Left ventricle myocardium superior (tissue), 1 donor: Measurements from ENCODE around the gene MYO3B. TPM values are rescaled to one million over a fixed set of nuclear protein-coding genes. Genes with fewer than 3 reads are reported as not detected.

Experiments
- ATAC-seq: fragments of 200-7000 bp; cut with Tn5 transposase; one replicate; pipeline ENCODE4 v1.9.1; 2020; ENCODE audit warnings: mild to moderate bottlenecking, moderate library complexity
- DNase-seq: peaks from one replicate; pipeline ENCODE4 v3.0.0-alpha.2; 2020
- intact Hi-C: fragments of 100-400 bp; cut with micrococcal nuclease; formaldehyde crosslinking; loops from one replicate; pipeline ENCODE4 v1.11.0; 2022
- total RNA-seq: library from RNA; stranded (reverse); fragmentation: NEBNext Ultra II Directional; extraction: Animal tissue kit (Norgen Biotek cat#: 25700); gene quantifications from one replicate; pipeline ENCODE4 v1.2.1, GENCODE V29; 2021
- donor health status: DM: no; HTN: yes; CAD: no; lungs with severe emphysema.

The MYO3B gene
- total RNA-seq, 1 donor from 2014 or later = 0.05 TPM

DNA sequence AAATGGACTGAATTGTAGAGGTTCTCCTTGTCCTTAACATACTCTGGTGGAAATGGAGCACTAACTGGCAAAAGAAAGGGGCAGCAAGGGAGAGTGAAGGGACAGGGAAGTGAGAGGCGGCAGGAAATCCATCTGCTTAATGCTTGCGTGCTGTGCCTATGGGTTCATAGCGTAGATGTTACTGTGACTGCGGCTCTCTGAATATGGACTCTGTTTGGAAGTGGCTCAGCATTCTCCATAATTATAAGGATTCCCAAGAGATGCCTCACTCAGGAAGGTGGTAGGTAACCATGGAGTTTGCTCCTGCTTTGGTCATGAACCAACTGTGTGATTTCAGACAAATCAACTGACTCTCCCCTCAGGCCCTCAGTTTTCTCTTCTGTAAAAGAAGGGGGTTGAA lies 50.0 kb downstream of the MYO3B start:
- intact Hi-C loops = no loop called here
- DNase-seq (no peak), ATAC-seq (no peak)

DNA sequence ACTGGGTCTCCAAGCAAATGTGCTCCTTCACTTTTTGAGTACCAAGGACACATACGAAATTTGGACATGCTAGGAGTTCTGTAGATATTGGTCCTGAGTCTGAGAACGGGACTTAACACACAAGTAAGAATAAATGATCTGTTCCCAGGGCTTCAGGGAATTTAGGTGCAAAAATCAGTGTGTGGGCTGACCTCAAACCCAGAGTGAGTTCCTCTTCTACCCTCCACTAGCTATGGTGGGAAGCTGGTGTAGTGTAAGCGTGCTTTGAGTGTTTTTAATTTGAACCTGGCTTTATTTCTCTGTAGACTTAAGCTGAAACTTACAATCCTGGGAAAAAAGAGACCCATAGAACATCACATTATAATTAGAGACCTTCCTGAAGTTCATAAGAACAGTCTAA lies 50.5 kb downstream of the MYO3B start:
- intact Hi-C loops = no loop called here

DNA sequence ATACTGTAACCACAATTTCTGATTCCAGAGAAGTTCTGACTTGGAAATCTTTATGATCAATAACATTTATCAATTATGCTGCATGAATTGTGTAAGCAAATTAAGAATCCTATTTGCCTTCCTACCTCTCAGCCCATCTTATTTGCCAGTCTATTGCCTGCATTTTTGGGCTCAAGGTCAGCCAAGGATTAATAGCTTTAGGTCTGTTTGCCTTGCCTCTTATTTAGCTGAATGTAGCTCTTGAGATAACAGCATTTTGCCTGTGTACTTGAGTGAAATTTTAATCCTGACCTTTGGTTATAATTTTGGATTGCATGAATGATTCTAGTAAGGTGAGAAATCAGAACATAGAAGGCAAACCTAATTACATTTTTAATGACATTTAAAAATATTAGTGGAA lies 51.2 kb downstream of the MYO3B start:
- DNase-seq (no peak), ATAC-seq (no peak)
- intact Hi-C loops = no loop called here

More for the DNA sequence above, 50.5 kb downstream of the MYO3B start:
- DNase-seq (no peak), ATAC-seq (no peak)

DNA sequence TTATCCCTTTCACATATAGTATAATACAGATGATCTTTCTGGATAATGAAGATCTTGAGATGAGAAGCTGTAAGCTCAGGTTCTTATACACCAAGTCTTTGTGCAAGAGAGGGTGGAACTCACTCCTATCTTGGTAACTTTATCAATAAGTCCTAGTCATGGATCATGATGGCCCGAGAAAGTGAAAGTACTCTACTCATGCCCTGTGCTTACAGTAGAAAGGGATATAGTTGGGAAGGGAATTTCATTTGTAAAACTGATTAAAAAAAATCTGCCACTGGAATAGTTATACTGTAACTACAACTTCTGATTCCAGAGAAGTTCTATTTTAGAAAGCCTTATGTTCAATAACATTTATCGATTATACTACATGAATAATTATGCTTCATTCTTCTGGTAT lies 51.8 kb downstream of the MYO3B start:
- no peak for DNase-seq
- no peak for ATAC-seq
- intact Hi-C loops = no loop called here

DNA sequence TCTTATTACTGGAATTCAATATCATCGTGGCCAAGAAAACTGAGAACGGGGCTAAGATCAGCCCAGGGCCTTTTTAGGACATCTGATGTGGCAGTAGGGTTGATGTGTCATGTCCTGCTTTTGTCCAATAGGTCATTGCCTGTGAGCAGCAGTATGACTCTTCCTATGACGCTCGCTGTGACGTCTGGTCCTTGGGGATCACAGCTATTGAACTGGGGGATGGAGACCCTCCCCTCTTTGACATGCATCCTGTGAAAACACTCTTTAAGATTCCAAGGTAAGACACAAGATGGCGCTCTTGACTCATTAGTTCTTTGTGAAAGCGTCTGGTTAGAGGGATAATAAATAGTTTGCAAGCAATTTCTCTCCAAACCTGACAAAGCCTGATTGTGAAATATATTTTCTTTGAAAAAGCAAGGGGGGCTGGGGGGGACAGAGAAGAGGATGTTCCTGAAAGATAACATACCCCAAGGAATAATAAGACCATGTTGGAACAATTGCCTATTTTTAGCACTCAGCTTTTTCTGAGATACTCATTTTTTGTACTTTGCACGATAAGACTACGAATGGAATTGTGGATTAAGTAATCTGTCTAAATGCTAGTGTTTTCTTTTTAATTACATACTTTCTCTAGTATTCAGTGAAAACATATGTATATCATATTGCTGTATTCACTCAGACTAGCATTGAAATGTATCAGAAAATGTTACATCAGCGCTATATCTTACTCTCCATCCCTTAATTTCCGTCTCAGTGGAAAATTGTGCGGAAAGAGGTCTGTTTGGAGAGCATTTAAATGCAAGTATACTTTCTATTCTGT lies 58.1 kb downstream of the MYO3B start:
- intact Hi-C loops = no loop called here
- ATAC-seq (peak; percentile 40), DNase-seq (no peak)

DNA sequence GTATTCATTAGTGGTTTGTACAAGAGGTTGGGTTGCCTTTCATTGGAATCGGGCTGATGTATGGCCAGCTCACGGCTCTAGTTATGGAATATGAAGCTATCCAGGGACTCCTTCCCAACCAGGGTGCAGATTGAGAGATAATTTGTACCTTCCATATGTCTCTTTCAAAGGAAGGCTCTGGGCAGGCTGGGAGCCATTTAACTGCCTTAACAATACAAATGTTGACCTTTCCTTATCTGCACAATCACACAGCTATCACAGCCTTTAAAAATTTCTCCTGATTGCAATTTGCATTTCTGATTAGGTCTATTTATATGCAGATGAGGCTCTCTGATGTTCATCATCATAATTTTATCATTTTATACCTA lies 58.7 kb downstream of the MYO3B start:
- intact Hi-C loops = no loop called here
- ATAC-seq (no peak), DNase-seq (no peak)

DNA sequence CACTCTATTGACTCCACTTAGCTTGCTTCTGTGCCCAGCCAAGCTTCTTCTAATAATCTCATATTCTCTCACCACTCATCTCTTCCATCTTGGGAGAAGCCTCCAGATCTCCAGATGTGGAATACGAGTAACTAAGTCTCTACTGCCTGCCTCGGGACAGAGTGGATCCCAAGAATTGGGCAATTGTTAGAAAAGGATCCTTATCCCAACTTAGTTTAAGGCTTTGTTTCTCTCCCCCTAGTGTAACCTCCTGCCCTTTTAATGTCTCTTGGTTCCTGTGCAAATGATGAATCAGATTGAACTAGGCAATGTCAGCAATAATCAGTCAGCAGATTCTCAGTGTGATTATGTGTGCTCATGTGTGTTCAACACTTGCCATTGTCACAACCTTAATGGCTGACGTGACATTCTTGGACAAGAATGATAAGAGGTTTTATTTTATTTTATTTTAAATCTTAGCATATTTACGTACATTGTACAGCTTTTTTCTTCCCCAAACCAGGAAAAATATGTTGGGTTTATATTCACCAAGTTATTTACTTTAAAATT lies 59.7 kb downstream of the MYO3B start:
- intact Hi-C loops = no loop called here
- DNase-seq (no peak), ATAC-seq (no peak)

DNA sequence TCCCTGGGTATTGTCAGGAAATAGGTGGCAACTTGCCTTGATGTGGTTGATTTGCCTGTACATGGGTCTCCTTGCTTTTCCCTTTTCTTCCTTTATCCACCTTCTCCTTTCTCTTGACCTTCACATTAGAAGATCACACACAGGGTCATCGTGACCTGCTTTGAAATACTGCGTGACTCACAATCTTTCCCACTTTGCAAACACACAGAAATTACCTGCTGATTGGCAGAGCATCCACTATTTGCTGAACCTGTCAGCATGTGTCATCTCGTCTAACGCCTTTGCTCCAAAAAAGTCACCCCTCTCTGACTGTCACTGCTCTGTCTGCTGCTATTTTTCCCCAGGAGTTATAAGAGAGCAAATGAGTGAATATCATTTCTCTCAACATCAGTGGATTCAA lies 60.8 kb downstream of the MYO3B start:
- DNase-seq (no peak), ATAC-seq (no peak)
- intact Hi-C loops = no loop called here

DNA sequence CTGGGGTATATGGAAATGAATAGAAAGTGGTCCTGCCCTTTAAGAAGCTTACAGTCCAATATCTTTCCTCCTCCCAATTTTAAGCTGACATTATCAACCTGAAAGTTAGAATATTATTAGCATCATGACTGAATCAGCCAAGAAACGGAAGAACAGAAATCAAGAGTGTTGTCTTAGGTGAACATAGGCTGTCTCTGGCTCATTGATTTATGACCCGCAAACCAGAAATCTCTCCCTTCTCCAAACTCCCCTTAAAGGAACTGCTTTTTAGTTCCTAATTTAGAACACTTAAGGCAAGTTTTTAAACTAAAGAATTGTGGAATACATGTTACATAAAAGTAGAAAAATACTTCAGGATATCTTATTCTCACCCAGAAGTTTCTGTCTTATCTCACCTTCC lies 62.7 kb downstream of the MYO3B start:
- DNase-seq = no peak
- no peak for ATAC-seq
- intact Hi-C loops = no loop called here

DNA sequence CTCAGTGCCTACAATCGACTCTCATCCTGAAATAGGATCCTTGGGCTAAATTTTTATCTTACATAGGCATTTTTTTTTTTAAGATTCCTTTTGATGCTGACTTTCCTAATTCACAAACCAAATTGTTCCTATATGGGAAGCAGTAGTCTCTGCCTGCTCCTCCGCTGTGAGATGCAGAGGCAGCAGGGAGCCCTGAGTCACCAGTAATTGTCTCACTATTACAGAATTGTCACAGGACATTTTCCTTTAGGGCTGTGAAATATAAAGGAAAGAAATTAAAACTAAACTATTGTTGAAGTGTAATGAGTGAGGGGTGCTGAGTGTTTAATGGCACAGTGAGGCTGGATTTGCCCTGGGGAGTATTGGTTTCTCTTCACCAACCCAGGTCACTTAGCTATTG lies 63.8 kb downstream of the MYO3B start:
- intact Hi-C loops = no loop called here
- ATAC-seq = no peak

DNA sequence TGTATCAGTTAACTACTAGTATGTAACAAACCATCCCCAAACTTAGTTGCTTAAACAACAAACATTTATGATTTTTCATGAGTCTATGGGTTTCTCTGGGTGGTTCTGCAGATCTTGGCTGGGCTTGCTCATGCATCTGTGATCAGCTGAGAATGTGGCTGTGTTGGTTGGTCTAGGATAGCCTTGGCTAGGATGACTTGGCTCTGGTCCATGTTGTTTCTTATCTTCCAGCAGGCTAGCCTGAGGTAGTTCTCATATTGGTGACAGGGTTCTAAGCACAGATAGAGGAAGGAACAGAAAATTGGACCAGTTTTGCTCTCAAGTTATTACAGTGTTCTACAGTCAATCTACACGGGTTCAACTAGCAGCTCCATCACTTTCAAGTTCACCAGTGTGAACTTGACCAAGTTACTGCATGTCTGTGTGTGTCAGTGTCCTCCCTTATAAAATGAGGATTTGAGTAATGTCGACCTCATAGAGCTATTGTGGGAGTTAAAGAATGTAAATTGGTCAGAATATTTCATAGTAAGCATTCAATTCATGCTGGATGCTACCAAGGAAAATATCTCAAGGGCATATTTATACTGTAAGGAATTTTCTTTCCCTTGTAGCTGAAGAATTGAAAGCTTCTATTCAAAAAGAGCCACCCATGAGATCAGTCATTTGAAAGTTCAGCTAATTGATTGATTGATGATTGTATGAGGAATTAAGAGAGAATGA lies 65.3 kb downstream of the MYO3B start:
- ATAC-seq = no peak
- intact Hi-C loops = no loop called here

More for the DNA sequence above, 63.8 kb downstream of the MYO3B start:
- DNase-seq = no peak

DNA sequence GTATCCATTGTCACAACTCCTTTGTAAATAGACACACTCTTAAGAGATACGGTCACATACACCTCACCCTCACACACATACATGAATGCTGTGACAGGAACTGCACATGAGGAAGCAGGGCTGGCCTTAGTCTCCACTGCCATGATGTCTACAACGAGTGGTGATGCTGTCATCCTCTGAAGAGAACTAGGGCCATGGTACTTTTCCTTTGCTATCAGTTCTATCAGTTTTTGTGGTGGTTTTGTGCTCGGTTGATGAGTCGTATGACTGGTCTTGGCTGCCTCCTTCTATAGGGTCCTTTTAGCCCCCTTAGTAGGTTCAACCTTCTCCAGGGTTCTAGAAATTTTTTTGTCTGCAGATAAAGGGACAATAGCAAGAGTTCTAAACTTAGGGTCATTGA lies 66.0 kb downstream of the MYO3B start:
- ATAC-seq = no peak
- DNase-seq = no peak
- intact Hi-C loops = no loop called here

More for the DNA sequence above, 65.3 kb downstream of the MYO3B start:
- no peak for DNase-seq

DNA sequence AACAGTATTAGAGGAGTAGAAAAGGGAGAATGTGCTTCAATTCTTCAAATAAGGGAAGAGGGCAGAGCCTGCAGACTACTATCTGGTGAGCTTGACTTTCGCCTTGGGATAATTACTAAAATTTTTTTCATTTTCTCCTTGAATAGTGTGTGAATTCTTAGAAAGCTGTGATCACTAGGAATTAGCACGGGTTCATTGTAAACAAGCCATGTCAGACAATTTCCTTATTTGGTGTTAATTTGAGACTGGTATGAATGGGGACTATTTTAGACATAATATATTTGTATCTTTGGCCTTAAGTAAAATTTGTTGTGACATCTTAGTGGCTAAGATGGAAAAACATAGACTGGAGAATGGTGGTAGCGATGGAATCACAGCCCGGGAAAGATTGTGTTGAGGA lies 66.6 kb downstream of the MYO3B start:
- no peak for DNase-seq
- no peak for ATAC-seq
- intact Hi-C loops = no loop called here

DNA sequence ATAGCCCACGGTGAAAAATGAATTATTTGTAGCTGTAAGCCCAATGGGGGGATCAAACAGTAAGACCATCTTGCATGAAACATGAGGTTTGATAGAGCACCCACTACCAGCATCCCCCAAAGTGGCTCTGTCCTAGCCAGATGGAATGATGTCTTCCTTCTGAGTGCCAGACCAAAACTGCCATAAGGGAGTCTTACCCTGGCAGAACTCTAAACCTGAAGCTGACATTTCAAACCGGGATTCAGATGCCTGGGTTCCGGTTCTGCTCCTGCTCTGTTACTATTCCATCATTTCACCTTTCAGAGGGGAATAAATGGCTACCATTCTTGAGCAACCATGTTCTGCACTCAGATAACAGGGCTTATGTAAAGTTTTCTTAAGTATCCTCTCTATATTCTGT lies 67.4 kb downstream of the MYO3B start:
- intact Hi-C loops = no loop called here
- ATAC-seq (no peak), DNase-seq (no peak)

DNA sequence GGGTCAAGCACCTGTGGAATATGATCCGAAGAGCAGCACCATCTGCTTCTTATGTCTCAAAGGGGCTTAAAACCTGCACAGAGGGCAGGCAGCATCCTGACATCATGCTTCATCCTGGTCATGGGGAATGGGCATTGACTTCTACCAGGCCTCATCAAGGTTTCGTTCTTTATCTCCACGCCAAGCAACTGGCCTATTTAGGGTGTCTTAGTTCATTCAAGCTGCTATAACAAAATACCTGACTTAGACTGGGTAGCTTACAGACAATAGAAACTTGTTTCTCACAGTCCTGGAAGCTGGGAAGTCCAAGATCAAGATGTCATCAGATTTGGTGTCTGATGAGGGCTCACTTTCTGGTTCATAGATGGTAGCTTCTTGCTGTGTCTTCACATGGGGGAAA lies 69.4 kb downstream of the MYO3B start:
- ATAC-seq (no peak), DNase-seq (no peak)
- intact Hi-C loops = no loop called here

DNA sequence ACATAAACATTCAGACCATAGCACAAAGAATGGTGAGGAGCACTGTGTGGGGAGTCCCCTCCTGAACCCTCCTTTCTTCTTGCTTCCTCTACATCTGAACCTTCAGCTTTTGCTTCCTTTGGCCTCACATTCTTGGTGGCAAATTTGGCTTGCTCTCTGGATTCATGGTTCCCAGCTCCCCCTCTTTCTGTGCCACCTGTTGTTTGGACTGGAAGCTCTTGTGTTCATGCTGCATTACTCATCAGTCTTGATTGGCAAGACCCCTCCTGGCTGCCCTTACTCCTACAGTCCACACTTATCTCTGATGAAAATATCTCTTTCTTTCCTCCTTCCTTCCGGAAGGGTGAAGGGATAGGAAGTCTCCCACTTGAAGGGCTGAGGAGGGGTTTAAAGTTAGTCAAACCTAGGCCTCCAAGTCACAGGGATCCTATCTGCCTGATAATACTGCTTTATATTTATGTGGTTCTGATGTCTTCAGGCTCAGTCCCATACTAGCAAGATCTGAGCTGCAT lies 70.0 kb downstream of the MYO3B start:
- intact Hi-C loops = no loop called here
- DNase-seq = no peak
- no peak for ATAC-seq

DNA sequence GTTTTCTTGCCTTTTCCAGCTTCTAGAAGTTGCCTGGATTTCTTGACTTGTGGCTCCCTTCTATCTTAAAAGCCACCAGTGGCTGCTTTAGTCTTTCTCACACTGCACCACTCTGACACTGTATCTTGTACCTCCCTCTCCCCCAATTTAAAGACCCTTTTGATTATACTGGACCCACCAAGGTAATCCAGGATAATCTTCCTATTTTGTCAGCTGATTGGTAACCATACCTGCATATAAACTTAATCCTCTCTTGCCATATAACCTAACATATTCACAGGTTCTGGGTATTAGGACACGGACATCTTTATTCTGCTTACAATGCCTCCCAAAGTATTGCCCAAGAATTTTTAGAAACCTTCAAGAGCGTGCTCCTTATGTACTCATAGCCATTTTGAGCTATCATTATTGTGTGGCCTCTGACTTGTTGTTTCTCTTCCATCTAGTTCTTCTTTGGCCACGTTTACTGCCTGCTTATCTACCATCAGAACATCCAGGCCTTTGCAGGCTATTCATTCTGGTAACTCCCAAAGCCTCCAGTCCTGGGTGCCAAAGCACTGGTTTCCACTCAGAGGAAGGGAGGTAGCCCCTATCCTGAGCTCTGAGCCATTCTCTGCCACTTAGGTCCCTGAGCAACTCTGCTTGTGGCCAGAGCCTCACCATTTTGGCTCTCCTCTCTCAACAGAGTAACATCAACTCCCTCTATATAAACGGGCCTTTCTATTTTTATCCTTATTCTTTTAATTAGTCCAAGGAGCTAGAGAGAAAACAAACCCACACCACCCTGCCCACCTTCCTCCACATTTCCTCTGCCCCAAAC lies 70.8 kb downstream of the MYO3B start:
- ATAC-seq (no peak), DNase-seq (no peak)
- intact Hi-C loops = no loop called here

DNA sequence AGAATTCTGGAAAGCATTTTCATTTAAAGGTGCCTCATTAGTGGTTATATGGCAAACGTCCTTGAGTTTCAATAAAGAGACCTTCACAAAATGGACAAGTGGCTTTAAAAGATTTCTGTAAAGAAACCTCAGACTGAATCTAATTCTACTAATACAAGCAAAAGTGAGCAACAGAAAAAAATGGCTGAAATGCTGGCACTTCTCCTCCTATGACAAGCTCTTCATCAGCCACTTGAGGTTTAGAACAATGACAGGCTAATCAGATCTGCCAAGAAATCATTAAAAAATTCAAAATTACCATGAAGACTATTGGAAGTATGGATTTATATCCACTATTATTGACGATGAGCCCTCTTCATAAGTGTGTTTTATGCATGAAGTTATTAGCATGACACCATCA lies 71.8 kb downstream of the MYO3B start:
- intact Hi-C loops = no loop called here
- ATAC-seq (no peak), DNase-seq (no peak)

DNA sequence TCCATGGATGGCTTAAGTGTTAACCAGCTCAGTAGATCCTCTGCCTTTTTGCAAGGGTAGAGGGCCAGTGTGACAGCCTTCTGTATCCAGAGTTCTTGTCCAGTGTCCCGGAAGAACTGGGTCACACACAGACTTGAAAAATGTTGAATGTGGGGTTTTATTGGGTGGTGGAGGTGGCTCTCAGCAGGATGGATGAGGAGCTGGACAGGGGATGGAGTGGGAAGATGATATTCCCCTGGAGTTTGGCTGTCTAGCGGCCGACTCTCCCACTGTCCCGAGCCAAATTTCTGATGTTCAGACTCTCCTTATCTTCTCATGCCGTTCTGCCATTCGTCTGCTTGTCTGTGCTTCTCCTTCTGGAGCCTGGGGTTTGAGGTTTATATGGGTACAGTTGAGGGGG lies 72.6 kb downstream of the MYO3B start:
- intact Hi-C loops = no loop called here
- DNase-seq (no peak), ATAC-seq (no peak)

DNA sequence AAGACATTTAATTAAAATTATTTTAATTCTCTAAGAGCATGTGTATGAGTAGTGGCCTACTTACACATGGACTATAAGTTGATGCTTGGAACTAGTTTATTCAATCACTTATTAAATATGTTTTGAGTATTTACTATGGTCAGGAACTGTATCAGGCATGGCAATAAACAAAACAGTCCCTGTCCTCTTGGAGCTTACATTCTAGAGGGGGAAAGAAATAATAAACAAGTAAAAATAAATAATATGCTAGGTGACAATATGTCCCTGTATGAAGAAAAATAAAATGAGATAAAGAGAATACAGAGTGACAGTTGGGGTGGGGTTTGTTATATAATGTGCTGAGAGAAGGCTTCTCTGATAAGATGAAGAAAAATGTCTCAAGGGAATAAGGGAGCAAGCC lies 74.5 kb downstream of the MYO3B start:
- DNase-seq = no peak
- intact Hi-C loops = no loop called here

More for the DNA sequence above, 74.5 kb downstream of the MYO3B start:
- no peak for ATAC-seq
